ENCODE results near the gene ZNF784. TPM values are rescaled to one million over a fixed set of nuclear protein-coding genes. Genes with fewer than 3 reads are reported as not detected.

Gene ZNF784
- total and polyA plus RNA-seq, 2 of the 8 experiments (the other 6 are each of a cell fraction or from before 2014, with no cell fraction given): 6.5 to 8.0 TPM

DNA sequence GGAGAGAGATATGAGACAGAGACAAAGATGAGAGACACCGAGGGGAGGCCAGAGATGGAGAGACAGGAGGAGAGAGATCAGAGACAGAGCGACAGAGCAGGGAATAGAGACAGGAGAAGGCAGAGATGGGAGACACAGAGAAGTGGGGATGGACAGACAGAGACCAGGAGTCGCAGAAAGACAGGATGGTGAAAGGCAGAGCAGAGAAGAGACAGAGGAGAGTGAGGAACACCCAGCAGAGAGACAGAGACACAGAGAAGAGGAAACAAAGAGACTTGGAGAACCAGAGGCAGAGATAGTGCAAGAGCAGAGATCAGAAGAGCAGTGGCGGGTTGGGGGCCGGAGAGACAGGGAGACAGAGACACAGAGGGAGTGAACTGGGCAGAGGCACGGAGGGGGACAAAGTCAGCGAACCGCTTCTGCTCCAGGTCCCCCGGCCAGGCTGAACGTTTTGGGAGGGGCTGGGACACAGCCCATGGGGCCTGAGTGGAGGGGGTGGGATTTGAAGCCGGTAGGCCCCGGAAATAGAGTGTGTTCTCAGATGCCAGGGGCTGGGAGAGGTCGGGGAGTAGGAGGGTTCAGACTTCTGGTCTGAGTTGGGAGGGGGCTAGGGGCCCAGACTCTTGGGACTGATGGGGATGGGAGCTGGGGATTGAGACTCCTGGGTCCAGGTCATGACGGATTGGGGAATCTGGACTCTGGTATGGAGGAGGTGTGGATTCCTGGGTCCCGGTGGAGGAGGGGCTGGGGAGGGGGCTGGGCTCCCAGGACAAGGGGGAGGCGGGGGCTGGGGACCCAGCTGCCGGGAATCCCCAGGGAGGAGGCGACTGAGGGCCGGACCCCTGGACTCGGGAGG, 44.4 kb downstream of the ZNF784 start (continued):
- TF ChIP-seq, protein P1, sequence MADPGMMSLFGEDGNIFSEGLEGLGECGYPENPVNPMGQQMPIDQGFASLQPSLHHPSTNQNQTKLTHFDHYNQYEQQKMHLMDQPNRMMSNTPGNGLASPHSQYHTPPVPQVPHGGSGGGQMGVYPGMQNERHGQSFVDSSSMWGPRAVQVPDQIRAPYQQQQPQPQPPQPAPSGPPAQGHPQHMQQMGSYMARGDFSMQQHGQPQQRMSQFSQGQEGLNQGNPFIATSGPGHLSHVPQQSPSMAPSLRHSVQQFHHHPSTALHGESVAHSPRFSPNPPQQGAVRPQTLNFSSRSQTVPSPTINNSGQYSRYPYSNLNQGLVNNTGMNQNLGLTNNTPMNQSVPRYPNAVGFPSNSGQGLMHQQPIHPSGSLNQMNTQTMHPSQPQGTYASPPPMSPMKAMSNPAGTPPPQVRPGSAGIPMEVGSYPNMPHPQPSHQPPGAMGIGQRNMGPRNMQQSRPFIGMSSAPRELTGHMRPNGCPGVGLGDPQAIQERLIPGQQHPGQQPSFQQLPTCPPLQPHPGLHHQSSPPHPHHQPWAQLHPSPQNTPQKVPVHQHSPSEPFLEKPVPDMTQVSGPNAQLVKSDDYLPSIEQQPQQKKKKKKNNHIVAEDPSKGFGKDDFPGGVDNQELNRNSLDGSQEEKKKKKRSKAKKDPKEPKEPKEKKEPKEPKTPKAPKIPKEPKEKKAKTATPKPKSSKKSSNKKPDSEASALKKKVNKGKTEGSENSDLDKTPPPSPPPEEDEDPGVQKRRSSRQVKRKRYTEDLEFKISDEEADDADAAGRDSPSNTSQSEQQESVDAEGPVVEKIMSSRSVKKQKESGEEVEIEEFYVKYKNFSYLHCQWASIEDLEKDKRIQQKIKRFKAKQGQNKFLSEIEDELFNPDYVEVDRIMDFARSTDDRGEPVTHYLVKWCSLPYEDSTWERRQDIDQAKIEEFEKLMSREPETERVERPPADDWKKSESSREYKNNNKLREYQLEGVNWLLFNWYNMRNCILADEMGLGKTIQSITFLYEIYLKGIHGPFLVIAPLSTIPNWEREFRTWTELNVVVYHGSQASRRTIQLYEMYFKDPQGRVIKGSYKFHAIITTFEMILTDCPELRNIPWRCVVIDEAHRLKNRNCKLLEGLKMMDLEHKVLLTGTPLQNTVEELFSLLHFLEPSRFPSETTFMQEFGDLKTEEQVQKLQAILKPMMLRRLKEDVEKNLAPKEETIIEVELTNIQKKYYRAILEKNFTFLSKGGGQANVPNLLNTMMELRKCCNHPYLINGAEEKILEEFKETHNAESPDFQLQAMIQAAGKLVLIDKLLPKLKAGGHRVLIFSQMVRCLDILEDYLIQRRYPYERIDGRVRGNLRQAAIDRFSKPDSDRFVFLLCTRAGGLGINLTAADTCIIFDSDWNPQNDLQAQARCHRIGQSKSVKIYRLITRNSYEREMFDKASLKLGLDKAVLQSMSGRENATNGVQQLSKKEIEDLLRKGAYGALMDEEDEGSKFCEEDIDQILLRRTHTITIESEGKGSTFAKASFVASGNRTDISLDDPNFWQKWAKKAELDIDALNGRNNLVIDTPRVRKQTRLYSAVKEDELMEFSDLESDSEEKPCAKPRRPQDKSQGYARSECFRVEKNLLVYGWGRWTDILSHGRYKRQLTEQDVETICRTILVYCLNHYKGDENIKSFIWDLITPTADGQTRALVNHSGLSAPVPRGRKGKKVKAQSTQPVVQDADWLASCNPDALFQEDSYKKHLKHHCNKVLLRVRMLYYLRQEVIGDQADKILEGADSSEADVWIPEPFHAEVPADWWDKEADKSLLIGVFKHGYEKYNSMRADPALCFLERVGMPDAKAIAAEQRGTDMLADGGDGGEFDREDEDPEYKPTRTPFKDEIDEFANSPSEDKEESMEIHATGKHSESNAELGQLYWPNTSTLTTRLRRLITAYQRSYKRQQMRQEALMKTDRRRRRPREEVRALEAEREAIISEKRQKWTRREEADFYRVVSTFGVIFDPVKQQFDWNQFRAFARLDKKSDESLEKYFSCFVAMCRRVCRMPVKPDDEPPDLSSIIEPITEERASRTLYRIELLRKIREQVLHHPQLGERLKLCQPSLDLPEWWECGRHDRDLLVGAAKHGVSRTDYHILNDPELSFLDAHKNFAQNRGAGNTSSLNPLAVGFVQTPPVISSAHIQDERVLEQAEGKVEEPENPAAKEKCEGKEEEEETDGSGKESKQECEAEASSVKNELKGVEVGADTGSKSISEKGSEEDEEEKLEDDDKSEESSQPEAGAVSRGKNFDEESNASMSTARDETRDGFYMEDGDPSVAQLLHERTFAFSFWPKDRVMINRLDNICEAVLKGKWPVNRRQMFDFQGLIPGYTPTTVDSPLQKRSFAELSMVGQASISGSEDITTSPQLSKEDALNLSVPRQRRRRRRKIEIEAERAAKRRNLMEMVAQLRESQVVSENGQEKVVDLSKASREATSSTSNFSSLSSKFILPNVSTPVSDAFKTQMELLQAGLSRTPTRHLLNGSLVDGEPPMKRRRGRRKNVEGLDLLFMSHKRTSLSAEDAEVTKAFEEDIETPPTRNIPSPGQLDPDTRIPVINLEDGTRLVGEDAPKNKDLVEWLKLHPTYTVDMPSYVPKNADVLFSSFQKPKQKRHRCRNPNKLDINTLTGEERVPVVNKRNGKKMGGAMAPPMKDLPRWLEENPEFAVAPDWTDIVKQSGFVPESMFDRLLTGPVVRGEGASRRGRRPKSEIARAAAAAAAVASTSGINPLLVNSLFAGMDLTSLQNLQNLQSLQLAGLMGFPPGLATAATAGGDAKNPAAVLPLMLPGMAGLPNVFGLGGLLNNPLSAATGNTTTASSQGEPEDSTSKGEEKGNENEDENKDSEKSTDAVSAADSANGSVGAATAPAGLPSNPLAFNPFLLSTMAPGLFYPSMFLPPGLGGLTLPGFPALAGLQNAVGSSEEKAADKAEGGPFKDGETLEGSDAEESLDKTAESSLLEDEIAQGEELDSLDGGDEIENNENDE (IDR thresholded peaks at IDR 0.05; ENCODE audit: insufficient replicate concordance, low read length): no peak
- no peak for TF ChIP-seq EZH2 (IDR thresholded peaks at IDR 0.05; ENCODE audit: low read depth, low read length, severe bottlenecking)
- TF ChIP-seq ATF3 (IDR thresholded peaks at IDR 0.05; ENCODE audit: insufficient read depth, low read depth, low read length): no peak
- TF ChIP-seq NANOG (IDR thresholded peaks at IDR 0.05; ENCODE audit: insufficient read depth, low read depth, low read length, poor library complexity, severe bottlenecking): no peak
